Stimulated activated CD4-positive, alpha-beta T cell treated with anti-CD3 and anti-CD28 coated beads, Interleukin-1b, Interleukin-23, amount 100 ng/mL, for 48 hours (primary cell): ENCODE measurements around the gene LTBP3.
A peak's percentile ranks its signal among the peaks of the same experiment; 100 is the strongest.

Source experiments
- DNase-seq: peaks from one replicate; pipeline ENCODE4 v3.0.0-alpha.2; 2020

Gene LTBP3

DNA sequence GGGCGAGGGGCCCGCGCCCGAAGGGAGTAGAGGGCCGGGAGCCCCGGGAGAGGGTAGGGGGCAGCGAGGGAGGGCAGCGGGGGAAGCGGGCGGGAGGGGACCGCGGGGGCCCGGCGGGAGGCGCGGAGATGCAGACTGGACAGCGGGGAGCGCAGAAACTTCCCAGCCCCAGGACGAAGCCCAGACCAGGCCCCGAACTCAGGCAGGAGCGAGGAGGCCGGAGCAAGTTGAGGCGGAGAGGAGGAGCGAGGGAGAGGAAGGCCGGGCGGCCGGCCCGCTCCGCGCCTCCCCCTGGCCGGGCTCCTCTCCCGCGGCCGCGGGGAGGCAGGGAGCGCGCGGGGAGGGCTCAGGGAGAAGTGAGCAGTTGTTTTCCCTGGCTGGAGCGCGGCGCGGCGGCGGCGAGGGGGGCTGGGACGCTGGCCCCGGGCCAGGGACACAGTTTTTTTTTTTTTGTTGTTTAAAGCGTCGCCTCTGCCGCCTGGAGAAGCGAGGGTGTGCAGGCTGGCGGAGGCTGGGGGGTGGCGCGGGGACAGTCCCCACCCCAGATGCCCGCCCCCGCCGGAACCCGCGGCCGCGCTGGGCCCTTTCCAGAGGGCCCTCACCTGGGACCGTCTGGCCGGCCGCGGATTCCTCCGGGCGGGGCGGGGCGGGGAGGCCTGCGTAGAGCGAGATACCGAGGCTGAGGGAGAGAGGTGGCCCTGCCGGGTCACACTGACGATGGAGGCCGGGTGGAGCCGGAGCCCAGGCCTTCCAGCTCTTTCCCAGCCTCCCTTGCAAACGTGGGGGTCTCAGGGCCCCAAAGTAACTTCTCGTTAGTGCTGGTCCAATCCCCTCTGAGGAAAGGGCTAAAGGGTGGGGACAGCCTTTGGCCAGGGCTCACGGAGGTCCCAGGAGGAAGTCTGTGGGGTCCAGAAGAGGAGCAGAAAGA is at the start of gene LTBP3:
TSS of gene LTBP3 (minus strand) at position 358 of the 928 bp plus-strand sequence. CDS start 400 bp downstream, outside the sequence.
- DNase-seq, result no peak

GRCh38 chr11:65606876-65607613 is 48.9 kb upstream of the LTBP3 start:
- DNase-seq, result no peak

DNA sequence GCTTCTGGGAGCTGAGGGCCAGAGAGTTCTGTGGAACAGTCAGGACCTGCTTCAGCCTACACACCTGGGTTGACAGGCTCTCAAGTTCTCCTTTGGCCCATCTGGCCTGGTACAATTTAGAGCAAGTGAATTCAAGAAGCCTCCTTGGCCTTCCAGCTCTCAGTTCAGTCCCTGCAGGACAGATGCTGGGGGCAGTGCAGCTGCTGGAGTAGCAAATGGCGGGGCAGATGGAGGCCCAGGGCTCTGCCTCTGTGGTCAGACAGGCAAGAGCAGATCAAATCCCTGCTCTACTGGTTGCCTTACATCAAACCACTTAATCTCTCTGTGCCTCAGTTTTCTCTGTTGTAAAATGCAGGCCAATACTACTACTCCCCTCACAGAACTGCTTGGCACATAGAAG is 46.1 kb upstream of the LTBP3 start:
- DNase-seq, result no peak

DNA sequence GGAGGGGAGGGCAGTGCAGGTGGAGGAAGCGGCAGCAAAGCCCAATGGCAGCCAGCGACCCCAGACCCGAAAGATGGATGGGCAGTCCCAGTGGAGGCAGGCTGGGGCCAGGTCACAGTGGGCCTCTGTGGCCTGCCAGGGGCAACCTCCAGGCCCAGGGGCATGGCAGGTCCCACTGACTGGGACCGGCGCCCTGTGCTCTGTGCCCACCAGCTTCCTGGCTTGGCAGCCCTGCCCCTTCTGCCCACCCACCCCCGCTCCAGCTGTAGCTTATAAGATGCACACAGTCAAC is 41.7 kb upstream of the LTBP3 start:
- no peak for DNase-seq

DNA sequence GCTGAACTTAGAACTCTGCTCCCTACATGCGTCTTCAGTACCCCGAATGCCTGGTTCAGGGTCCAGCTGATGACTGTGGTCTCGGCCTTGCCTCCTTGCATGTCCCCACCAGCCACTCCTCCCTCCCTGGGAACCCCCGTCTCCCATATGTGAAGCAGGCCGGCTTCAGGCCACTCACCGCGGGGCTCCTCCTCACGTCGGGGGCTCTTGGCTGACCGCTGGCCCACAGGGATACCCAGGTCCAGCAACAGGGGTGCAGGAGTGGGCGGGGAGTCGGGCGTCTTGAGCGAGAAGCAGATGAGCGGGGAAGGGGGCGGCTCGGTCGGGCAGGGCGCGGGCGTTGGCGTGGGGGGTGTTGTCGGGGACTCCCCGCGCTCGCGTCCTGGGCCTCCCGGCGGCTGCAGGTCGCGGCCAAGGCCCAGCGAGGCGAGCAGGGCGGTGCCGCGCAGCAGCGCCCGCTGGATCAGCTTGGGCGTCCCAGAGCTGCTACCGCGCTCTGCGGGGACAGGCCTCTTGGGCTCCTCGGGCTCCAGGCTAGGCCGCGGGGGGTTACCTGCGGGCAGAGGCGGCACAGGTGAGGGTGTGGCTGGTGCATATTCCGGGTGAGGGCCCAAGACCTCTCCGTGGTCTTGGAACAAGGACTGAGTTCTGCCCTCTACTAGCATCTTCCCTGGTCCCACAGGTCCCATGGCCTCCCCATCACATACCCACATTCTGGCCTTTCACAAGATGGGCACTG is 41.2 kb upstream of the LTBP3 start:
- no peak for DNase-seq

- DNase-seq, result no peak
Measured at GRCh38 chr11:65598258-65598699, 40.1 kb upstream of the LTBP3 start.

- DNase-seq, result no peak
Measured at GRCh38 chr11:65596520-65596919, 38.4 kb upstream of the LTBP3 start.

GRCh38 chr11:65595543-65596281 is 37.6 kb upstream of the LTBP3 start, which contains the start of gene KCNK7:
KCNK7 (minus strand) TSS chr11:65595800; CDS start chr11:65595772, 28 bp downstream.
- DNase-seq, result no peak

DNA sequence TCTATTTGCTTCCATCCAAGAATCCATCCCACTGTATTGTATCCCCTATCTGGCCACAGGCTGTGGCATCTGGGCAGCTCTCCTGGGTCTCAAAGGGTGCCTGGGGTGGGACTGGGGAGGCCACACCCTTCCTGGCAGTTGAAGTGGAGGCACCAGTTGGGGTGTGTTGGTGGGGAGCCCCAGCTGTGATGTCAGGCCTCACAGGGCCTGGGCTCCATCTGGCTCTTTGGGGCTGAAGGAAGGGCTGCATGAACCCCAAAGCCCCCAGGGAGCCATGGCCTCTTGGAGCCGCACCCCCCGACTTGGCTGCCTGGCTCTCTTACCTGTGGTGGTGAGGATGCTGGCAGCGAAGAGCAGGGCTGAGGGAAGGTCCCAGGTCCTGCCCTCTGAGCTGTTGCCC is 37.0 kb upstream of the LTBP3 start:
- DNase-seq, result no peak

- DNase-seq, result no peak
Measured at GRCh38 chr11:65593518-65594414, 35.6 kb upstream of the LTBP3 start.

DNA sequence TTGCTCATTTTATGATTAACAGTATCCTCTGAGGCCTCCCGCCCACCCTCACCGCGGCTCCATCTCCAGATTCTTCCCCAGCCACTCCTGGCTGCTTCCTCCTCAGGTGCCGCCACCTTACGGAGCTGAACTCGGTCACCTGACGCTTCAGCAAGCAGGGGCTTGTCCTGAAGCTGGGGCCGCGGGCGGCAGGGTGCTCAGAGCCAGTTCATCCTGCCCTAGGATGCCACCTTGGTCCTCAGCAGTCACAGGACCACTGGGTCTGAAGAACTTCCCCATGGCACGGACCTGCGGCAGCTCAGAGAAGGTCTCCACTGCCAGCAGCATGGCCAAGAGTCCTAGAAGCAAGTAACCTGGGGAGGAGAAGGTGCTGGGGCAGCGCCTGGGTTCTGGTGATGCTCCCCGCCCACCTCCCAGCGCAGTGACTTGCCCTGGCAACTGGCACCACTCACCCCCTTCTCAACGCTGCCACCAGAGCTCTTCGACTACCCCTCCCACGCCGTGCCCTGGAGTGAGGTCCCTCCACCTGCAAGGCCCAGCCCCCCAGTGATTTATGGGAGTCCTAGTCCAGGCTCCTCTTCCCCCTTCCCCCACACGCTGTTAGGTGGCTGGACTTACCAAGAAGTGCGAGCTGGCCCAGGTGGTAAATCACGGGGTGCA is 34.8 kb upstream of the LTBP3 start:
- no peak for DNase-seq

DNA sequence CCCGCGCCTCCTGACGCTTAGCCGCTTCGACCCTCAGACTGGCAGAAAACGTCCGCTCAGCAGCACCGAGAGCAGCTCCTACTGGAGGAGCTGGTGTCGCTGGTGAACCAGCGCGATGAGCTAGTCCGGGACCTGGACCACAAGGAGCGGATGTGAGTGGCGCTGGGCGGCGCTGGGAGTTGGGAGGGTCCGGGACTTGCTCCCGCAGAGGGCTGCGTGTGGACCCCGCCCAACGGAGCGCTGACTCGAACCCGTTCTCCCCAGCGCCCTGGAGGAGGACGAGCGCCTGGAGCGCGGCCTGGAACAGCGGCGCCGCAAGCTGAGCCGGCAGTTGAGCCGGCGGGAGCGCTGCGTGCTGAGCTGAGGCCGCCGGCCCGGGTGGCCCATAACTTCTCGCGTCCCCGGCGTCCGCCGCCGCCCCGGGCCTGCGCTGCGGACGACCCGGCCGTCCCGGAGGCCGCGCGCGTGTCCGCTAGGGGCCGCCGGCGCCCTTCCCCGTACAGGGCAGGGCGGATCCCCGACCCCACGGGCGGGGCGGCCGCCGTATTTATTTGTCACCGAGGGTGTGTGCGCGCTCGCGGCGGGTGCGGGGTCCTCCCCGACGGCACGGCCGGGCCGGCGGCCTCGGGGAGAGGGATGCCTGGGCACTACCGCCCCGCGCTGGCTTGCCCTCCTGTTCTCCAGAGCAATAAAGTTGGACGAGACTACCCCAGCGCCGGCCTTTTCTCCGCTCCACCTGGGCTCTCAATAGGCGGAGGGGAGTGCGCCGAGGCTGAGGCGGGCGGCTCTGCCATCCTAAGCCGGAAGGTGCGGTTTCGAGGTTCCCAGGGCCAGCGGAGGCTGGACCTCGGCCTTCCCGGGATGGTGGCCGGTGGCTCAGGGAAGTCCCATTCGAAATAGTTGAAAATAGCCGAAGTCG is 34.0 kb upstream of the LTBP3 start:
- DNase-seq, result no peak

DNA sequence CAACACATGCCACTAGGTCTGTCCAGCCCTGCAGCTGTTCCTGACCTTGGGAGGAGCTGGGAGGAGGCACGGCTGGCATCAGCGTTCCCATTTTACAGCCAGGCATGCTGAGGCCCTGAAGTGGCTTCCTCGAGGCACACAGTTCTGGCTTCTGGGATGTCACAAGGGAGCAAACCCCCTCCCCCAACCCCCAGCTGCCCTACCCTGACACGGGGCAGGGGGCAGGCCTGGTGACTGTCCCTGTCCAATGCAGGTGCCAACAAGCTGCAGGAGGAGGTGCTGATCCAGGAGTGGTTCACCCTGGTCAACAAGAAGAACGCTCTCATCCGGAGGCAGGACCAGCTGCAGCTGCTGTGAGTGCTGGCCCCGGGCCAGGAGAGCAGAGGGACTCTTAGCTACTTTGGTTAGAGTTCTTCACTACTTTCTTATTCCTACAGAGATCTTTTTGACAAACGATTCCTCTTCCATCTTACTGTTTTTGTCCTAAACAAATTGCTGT is 32.1 kb upstream of the LTBP3 start:
- DNase-seq, result no peak

DNA sequence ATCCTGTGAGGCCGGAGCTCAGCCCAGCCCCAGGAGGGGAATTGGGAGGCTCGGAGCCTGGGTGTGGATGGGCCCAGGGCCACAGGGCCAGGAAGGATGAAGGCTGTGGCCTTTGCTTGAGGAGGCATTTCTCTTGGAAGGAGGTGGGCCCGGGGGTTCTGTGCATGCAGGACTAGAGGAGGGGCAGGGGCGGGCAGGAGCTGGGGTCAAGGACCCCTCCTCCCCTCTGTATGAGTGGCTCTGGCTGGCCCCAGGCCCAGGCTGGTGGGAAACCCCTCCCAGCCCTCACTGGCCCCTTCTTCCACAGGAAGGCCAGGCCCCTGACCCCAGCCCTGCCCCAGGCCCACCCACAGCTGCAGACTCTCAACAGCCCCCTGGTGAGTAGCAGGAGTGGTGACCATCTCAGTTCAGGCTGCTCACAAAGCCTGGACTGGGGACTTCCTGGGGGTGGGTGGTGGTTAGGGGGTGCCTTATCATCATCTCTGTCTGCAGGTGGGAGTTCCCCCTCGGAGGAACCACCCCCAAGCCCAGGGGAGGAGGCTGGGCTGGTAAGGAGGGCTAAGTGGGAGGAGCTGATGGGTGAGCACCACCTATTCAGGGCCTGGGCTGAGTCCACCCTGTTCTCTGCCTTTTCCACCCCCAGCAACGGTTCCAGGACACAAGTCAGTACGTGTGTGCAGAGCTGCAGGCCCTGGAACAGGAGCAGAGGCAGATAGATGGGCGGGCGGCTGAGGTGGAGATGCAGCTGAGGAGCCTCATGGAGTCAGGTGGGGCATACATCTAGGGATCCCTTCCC is 31.5 kb upstream of the LTBP3 start:
- DNase-seq, result no peak

GRCh38 chr11:65588199-65589054 is 30.3 kb upstream of the LTBP3 start:
- DNase-seq, result peak; percentile 83

DNA sequence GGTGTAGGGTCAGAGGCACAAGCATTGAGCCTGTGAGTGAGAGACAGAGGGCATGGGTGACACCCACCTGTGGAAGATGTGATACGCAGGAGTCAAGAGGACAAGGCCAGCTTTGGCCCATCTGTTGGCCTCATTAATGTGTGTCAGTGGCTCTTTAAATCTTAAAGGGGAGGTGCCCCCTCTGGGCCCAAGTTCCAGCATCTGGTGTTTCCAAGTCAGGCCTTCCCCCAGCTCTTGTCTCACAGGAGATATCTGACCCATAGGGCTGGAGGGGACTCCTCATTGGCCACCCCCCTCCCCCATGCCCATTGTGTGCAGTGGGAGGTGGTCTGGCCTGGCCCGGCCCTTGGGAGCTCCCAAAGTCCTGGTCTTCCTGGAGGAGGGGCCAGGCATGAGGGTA is 28.5 kb upstream of the LTBP3 start:
- DNase-seq, result no peak

DNA sequence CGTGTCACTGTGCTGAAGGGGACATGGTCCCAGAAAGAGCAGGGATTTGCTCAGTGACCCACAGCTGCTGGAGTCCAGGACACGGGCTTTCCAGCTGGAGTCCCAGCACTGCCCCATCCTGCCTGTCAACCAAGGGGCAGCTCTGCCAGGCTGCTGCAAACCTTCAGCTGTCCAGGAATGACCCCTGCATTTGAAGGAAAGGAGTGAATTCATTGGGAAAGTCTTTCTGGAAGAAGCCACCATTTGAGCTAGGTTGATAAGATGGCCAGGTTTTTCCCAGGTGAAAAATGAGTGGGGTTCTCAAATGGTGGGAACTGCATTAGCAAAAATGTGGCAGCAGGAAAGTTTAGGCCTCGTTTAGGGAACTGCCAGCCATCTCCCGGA is 28.1 kb upstream of the LTBP3 start:
- DNase-seq, result no peak
